Measurements from ENCODE around the gene SPSB2.
A peak's percentile ranks its signal among the peaks of the same experiment; 100 is the strongest.

SPSB2 gene

GRCh38 chr12:6873094-6874014 is at the start of gene SPSB2:
Gene SPSB2 (minus strand): TSS chr12:6873303. CDS start chr12:6872901, 402 bp downstream.
- TF ChIP-seq CTCF (conservative IDR thresholded peaks at IDR 0.05; ENCODE audit: low read length): no peak
- H3K4me3 ChIP-seq (ENCODE audit: low read length): peak within 1 kb of the TSS; percentile 83
- DNase-seq (ENCODE audit: low read depth): peak; percentile 91

DNA sequence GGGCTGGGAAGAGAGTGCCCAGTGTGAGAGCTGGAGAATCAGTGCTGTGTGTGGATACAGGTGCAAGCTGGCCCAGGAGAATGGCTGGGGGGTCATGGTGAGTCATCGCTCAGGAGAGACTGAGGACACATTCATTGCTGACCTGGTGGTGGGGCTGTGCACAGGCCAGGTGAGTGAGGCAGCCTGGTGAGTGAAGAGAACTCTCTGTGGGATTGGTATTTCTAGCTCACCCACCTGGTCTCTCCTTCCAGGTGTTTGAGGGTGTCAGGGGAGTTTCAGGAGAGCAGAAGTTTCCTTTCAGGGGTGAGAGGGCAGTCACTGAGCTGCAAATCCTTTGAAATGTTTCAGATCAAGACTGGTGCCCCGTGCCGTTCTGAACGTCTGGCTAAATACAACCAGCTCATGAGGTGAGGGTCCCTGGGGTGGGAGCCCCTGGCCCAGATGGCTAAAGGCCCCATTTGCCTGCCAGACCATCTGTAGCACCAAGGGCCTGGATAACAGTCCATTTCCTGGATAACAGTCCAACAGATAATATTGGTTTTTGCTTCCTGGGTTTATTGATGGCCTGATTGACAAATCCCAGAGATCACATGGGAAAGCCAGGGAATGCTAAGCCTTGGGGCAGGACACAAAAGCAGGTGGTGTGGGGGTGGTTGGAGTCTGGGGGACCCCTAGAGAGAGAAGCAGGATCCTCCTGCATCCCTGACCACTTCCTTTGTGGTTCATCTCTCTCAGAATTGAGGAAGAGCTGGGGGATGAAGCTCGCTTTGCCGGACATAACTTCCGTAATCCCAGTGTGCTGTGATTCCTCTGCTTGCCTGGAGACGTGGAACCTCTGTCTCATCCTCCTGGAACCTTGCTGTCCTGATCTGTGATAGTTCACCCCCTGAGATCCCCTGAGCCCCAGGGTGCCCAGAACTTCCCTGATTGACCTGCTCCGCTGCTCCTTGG is 49.2 kb upstream of the SPSB2 start:
- no peak for TF ChIP-seq CTCF (conservative IDR thresholded peaks at IDR 0.05; ENCODE audit: low read length)
- no peak for DNase-seq (ENCODE audit: low read depth)
- H3K4me3 ChIP-seq (ENCODE audit: low read length): no peak overlapping the region

- no peak for TF ChIP-seq CTCF (conservative IDR thresholded peaks at IDR 0.05; ENCODE audit: low read length)
- no peak for DNase-seq (ENCODE audit: low read depth)
- H3K4me3 ChIP-seq (ENCODE audit: low read length): no peak overlapping the region
These were observed 48.4 kb upstream of the SPSB2 start for GRCh38 chr12:6921539-6921938.

DNA sequence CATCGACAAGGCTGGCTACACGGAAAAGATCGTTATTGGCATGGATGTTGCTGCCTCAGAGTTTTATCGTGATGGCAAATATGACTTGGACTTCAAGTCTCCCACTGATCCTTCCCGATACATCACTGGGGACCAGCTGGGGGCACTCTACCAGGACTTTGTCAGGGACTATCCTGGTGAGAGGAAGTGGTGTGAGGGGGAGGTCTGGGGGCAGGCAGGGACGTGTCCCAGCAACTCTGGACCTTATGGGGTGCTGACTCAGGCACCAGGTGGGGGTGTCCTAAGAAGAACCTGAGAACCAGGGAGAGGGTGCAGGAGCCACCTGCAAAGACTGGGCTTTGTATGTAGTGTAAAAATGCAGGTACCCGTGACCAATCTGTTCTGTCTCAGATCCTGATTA is 46.5 kb upstream of the SPSB2 start:
- DNase-seq (ENCODE audit: low read depth): no peak
- no peak overlapping the region for H3K4me3 ChIP-seq (ENCODE audit: low read length)
- TF ChIP-seq CTCF (conservative IDR thresholded peaks at IDR 0.05; ENCODE audit: low read length): no peak

GRCh38 chr12:6917491-6918231 is 44.6 kb upstream of the SPSB2 start:
- no peak for TF ChIP-seq CTCF (conservative IDR thresholded peaks at IDR 0.05; ENCODE audit: low read length)

GRCh38 chr12:6916426-6917200 is 43.5 kb upstream of the SPSB2 start:
- TF ChIP-seq CTCF (conservative IDR thresholded peaks at IDR 0.05; ENCODE audit: low read length): no peak
- H3K4me3 ChIP-seq (ENCODE audit: low read length): no peak overlapping the region
- DNase-seq (ENCODE audit: low read depth): no peak

More at GRCh38 chr12:6917491-6918231, 44.6 kb upstream of the SPSB2 start:
- no peak for DNase-seq (ENCODE audit: low read depth)
- H3K4me3 ChIP-seq (ENCODE audit: low read length): no peak overlapping the region
